Stimulated activated CD4-positive, alpha-beta T cell treated with anti-CD3 and anti-CD28 coated beads, Interleukin-12 subunit alpha, Interleukin-12 subunit beta, amount 100 ng/mL, for 24 hours (primary cell): Measurements from ENCODE around the gene MACO1.

ENCODE experiments used
- DNase-seq, 2 experiments: peaks; one replicate each; pipeline ENCODE4 v3.0.0-alpha.2; 2020; ENCODE audit warnings: low read depth in 2 of 2

MACO1 gene

GRCh38 chr1:25543425-25544242 is 112.9 kb downstream of the MACO1 start, which contains the start of gene LDLRAP1:
Gene LDLRAP1 (plus strand): TSS chr1:25543606. CDS start chr1:25543699, 93 bp downstream.
- peak; percentile 41 to 58 for DNase-seq

- no peak for DNase-seq
These were observed 113.6 kb downstream of the MACO1 start for GRCh38 chr1:25544243-25544764.

- no peak for DNase-seq
These were observed 114.1 kb downstream of the MACO1 start for GRCh38 chr1:25544819-25545218.

GRCh38 chr1:25545767-25546166 is 115.1 kb downstream of the MACO1 start:
- no peak for DNase-seq

GRCh38 chr1:25546193-25546592 is 115.5 kb downstream of the MACO1 start:
- DNase-seq: no peak

- no peak for DNase-seq
These were observed 117.9 kb downstream of the MACO1 start for GRCh38 chr1:25548601-25549000.

- peak; percentile 76 to 85 for DNase-seq
These were observed 118.8 kb downstream of the MACO1 start for GRCh38 chr1:25549273-25550154.
